T-helper 2 cell (primary cell): ENCODE results near the gene ALDH1A3.

Source experiments
- DNase-seq, 5 experiments: peaks; one replicate each; pipeline versions ENCODE4 v3.0.0 to v3.0.0-alpha.2; 2012 to 2022

Gene ALDH1A3

GRCh38 chr15:100859970-100860828 is 19.4 kb upstream of the ALDH1A3 start:
- DNase-seq: no peak

DNA sequence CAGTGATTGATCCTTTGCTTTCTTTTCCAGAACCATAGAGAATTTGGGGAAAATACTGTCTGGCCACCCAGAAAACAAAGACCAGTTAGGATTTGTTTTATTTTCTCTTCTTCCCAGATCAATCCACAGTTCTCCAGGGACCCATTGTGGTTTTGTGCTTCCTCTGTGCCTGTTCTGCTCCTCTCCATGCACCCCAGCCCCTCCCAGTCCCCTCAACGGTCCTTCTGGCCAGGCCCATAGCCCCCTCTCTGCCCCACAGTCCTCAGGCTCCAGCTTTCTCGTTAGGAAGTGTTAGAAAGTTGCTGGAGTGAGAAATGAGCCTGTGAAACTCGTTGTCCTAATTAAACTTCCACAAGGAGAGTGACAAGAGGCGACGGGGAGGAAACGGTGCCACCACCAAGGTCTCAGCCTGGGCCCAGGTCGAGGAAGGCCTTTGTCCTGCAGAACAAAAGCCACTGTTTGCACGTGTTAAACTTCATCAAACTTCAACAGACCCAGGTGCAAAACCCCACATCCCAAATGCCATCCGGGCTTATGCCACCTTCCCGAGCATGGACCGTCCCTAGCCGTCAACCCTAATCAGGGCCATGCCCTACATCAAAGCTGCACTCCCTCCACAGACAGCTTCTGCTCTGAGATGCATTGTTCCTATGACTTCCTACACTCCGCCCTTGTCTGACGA is 18.7 kb upstream of the ALDH1A3 start:
- no peak for DNase-seq

DNA sequence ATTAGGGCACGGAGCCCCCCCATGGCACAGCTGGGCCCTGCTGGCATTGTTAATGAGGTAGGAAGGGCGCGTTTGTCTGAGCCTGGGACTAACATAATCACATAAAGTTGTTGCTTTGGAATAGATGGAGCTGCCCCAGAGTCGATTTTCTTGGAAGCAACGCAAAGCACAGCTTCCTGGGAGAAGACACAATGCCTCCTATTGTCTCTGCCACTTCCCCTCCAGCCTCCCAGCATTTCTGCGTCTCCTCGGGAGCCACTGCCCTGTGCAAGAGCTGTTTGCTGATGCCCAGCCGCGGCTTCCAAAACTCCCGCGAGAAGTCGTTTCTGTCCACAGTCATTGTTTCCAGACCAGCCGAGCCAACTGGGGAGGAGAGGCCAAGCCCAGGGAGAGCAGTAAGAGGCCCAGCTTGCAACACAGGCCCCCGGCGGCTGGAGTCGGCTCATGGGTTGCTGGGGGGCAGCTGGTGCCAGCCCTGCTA is 18.1 kb upstream of the ALDH1A3 start:
- no peak for DNase-seq

GRCh38 chr15:100862162-100862561 is 17.5 kb upstream of the ALDH1A3 start:
- DNase-seq: no peak

- DNase-seq: no peak
Observed at GRCh38 chr15:100863075-100863795, 16.4 kb upstream of the ALDH1A3 start.

DNA sequence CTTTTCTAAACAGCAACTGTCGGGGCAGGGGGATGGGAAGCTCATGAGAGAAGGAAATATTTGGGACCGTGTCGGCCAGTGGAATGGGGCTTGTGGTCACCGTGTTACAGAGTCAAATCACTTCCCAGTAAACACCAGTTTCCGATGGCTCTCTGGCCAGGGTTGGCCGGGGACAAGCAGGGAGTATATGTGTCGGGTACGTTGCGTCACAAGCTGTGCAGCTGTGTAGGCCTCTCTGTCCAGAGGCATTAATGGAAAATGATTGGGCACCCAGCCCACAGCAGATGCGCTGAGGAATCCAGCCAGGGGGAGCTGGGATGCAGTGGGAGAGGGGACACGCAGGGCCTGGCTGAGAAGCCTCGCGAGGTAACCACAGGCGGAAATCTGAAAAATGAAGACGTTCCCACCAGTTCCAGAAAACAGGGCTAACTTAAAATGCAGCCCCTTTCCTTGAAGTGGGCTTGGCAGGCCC is 15.8 kb upstream of the ALDH1A3 start:
- no peak for DNase-seq

DNA sequence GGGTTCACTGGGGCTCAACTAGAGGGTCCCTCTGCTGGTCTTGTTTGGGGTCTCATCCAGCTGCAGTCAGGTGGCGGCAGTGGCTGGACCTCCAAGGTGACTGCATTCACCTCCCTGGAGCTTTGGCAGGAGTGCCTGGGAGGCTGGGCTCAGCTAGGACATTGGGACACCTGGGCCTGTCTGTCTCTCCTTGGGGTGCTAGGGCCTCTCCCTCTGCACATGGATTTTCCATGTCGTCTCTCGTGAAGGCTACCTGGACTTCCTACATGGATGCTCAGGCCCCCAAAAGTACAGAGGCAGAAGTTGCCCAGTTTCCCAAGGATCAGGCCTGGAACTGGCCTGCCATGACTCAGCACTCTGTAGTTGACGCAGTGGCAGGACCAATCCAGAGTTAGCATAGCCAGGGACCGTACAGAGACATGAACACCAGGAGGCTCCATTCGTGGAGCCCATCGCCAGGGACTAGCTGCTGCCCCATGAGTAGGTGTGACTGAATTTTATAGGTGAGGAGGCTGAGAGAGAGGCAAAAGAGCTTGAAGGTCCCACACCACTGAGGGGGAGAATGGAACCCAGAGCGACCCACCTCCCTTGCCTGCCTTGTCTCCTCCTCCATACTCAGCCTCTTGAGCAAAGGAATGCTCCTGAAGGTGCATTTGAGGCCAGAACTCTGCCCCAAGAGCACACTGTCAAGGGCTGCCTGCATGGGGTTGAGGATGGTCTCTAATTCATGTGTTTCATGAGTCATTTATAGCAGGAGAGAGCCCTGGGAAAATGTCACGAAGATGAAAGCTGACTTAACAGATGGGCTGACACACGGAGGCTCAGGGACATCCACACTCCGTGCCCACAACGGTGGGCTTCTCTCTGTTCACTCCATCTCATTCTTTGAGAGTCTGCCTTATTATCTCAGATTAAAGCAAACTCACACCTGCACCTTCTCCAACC is 13.0 kb upstream of the ALDH1A3 start:
- DNase-seq: no peak

- no peak for DNase-seq
Observed at GRCh38 chr15:100867433-100867832, 12.2 kb upstream of the ALDH1A3 start.

DNA sequence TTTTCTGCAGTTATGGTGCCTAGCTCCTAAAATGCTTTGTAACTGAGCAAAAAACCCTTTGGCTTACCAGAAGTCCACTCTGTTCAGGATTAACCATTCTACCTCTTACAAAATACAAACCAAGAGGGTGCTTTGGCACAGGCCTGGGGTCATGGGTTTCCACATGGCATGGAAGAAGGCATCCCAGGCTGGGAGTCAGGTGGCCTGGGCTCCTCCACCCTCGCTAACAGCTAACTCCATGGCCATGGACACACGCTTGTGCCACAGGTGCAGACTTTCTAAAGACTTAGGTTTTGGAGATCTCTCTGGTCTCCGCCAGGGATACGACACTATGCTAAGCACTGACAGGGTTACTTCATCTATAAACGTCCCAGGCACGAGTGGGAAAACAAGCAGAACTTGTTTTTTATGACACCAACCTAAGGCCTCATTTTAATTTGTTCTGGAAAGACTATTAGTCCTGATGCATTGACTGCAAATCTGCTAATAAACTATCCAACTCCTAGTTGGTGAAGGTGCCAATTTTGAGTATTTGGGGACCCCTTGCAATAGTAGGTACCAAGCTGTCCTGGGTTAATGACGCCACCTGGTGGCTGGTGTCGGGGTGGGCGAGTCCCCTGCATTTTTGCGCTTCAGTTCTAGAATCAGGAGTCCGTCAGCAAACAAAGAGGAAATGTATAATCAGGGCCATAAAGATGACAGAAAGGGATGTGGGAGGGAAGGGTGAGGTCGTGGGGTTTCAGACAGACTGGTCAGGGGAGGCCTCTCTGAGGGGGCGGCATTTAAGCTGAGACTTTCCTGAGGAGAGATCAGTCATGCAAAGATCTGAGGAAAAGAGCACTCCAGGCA is 10.3 kb upstream of the ALDH1A3 start:
- DNase-seq: no peak

DNA sequence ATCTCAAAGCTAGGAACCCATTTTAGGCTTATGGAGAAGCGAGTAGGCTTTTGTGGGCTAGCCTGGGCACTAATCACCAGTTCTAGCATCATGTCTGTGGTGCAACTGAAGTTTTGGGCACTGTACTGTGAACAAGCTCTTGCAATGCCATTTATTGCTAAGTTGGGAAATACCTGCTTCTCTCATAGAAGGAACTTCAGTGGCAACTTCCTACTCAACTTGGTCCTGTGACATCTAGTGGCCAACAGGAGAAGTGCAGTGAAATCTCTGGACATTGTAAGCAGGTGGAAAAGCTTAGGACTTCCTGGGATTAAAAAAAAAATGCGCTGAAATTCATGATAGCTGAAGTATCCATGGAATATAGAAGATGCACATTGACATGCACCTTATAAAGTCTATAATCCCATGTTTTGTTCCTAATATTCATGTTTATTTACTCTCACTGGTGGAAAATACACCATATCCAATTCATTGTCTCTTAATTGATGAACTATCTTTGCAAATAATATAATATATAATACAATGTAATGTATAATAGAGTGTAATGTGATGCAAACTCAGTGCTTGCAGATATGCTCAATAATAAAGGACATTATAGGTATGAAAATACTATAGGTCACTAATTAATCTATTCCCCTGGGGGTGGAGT is 6.5 kb upstream of the ALDH1A3 start:
- peak in 4 of 5 experiments; percentile 13 to 45 (median 16) for DNase-seq

DNA sequence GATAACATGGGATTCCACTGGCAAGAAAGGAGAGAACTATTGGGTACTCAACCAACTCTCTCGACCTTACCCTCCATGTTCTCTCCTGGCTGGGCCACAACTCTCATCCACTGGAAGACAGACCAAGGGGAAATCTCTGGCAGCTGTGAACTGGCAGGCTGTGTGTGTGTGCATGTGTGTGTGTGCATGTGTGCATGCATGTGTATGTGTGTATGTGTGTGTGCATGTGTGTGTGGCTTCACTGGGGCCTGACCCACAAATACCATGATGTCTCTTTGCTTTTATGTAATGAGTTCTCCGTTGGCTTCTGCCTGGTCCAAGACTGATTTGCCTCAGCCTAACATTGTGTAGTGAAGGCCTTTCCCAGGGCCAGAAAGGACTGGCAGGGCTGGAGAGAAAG is 4.1 kb upstream of the ALDH1A3 start:
- no peak for DNase-seq

GRCh38 chr15:100875976-100876375 is 3.7 kb upstream of the ALDH1A3 start:
- DNase-seq: no peak

GRCh38 chr15:100877551-100877950 is 2.1 kb upstream of the ALDH1A3 start:
- DNase-seq: no peak

GRCh38 chr15:100878130-100878529 is 1.5 kb upstream of the ALDH1A3 start:
- DNase-seq: no peak

- no peak for DNase-seq
Observed at GRCh38 chr15:100878648-100879047, 983 bp upstream of the ALDH1A3 start.

GRCh38 chr15:100879061-100879463 is 569 bp upstream of the ALDH1A3 start:
- DNase-seq: no peak

DNA sequence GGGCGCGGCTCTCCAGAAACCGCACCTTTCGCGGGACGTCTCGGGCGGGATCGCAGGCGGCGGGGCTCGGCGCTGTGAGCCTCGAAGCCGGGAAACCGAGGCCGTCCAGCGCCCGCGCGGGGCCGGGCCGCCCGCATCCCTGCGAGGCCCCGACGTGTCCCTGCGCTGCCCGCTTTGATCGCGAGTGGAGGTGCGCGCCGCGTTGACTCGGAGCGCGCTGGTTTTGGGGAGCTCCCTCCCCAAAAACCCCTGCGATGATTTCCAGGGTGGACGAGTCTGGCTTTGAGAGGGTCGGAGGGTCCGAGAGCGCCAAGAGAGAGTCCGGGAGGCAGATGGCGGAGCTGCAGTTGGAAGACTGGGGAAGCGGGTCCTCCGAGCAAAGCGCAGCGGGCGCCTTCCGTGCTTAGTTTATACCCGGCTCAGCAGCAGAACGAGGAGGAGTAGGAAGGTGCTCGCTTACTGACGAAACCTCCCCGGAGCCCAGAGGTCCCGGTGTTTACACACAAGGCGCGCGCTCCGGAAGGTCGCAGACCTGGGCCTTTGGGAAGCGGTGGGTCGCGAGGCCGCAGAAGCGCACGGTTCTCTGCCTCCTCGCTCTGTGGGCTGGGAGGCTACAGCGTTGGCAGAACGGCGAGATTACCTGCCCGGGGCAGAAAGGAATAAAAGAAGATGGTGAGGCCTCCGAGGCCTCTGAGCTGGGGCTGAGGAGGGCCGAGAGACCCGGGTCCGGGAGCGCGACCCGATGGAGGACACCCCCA is 687 bp downstream of the ALDH1A3 start:
- DNase-seq: no peak

- no peak for DNase-seq
Observed at GRCh38 chr15:100880897-100881242, 1.2 kb downstream of the ALDH1A3 start.

DNA sequence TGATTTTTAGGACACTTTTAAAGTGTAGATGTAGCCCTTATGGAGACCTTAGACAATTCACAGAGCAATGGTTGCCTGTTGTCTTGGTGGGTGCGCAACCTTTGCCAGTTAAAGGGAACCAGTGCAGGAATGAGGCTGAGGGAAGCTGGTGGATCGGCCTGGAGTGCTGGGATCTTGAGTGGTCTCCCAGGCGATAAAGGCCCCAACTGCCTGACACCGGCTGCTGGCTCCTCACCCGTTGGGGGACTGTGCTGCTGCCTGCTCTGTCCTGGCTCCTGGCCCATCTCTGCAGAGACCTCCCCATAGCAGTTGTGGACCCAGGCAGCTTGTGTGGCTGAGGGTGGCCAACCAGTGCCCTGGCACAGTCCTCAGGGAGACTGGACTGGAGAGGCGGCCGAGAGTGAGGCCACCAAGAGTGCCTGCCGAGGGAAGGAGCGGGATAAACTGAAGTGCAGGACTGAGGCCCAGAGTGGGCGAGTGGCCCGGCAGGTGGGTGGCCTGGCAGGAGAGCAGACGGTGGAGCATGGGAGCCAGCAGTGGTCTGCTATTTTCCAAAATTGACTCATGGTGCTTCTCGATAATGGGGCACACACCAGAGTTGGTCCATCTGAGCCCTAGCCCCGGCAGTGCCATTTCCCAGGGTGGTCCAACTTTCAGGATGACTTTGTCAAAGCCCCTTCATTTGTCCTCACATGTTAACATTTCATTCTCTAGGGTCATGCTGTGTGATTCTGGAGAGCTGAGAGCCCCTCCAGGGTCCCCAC is 2.1 kb downstream of the ALDH1A3 start:
- DNase-seq: no peak
